Sigmoid colon (tissue), 7 donors: ENCODE measurements around the gene ABCD2. TPM values are rescaled to one million over a fixed set of nuclear protein-coding genes. Genes with fewer than 3 reads are reported as not detected.
"Not testable (repeated sequence)": the region's sequence is repeated elsewhere in the genome, so short reads cannot be mapped to it uniquely, and the experiment has no call there.

Source experiments
- DNase-seq: peaks from one replicate; pipeline ENCODE4 v3.0.0-alpha.2; 2019
- H3K27ac ChIP-seq, 4 donors: fragments of 200-600 bp; sonication (generic); one replicate each; pipeline ENCODE4 v1.5.1; 2016 to 2019; ENCODE audit warnings: mild to moderate bottlenecking in 1 of 4
- H3K27me3 ChIP-seq, 3 donors: fragments of 200-600 bp; sonication (generic); one replicate each; pipeline ENCODE4 v1.5.1; 2019; ENCODE audit warnings: mild to moderate bottlenecking in 1 of 3
- H3K36me3 ChIP-seq, 4 donors: fragments of 200-600 bp; sonication (generic); one replicate each; pipeline ENCODE4 v1.5.1; 2016 to 2019
- H3K4me1 ChIP-seq, 4 donors: fragments of 200-600 bp; sonication (generic); one replicate each; pipeline ENCODE4 v1.5.1; 2017 to 2019
- H3K4me3 ChIP-seq, 4 donors: fragments of 200-600 bp; sonication (generic); one replicate each; pipeline ENCODE4 v1.5.1; 2017 to 2019; ENCODE audit warnings: mild to moderate bottlenecking in 2 of 4, moderate library complexity in 1 of 4
- H3K9me3 ChIP-seq, 4 donors: fragments of 200-600 bp in 3 of 4; sonication (generic) in 3 of 4; one replicate each; pipeline versions ENCODE4 v1.5.1 to v1.6.1; 2013 to 2019
- CTCF ChIP-seq, 4 experiments: fragments of 450-650 bp in 3 of 4; fragments of 200-600 bp in 1 of 4; IDR thresholded peaks; one replicate each; pipeline ENCODE4 v1.5.1; 2016 to 2019; ENCODE audit warnings: antibody characterized with exemption in 4 of 4, mild to moderate bottlenecking in 3 of 4, moderate library complexity in 2 of 4
- EP300 ChIP-seq, 4 donors: sonication (generic); formaldehyde crosslinking; IDR thresholded peaks; one replicate each; pipeline ENCODE4 v1.6.1; 2017; ENCODE audit warnings: antibody characterized with exemption in 4 of 4
- POLR2A ChIP-seq, 2 donors: fragments of 450-650 bp; IDR thresholded peaks; one replicate each; pipeline ENCODE4 v1.6.1; 2016; ENCODE audit warnings: antibody characterized with exemption in 2 of 2, mild to moderate bottlenecking in 2 of 2, moderate library complexity in 2 of 2
- POLR2AphosphoS5 ChIP-seq, 4 donors: sonication (generic); formaldehyde crosslinking; IDR thresholded peaks; one replicate each; pipeline ENCODE4 v1.6.1; 2017; ENCODE audit warnings: antibody characterized with exemption in 4 of 4
- WGBS, 2 donors: extraction: QIAGEN DNeasy Blood & Tissue Kit; methylation state at CpG; one replicate each; pipeline ENCODE4 v1.1.7; 2013; 5-methylcytosine and 5-hydroxymethylcytosine counted together
- intact Hi-C: fragments of 100-400 bp; cut with DNase I; formaldehyde crosslinking; loops from one replicate; pipeline ENCODE4 v1.15.1; 2023
- polyA plus RNA-seq, 3 donors: library from polyadenylated mRNA; stranded (reverse); fragments of 200-250 nt; gene quantifications; one replicate each; pipeline ENCODE4 v1.2.3, GENCODE V29; 2013
- total RNA-seq, 4 donors: library from RNA; depleted of rRNA; stranded (reverse); fragments of >200 nt; gene quantifications; one replicate each; pipeline ENCODE4 v1.1.0, GENCODE V29; 2016
- donor health status: healthy with polysubstance abuse.
- donor health status: Bipolar disorder and iron deficiency.
- donor health status: healthy.

Gene ABCD2
- total and polyA plus RNA-seq, 7 donors = 0.49 to 2.9 (median 0.68) TPM; not detected in 2

DNA sequence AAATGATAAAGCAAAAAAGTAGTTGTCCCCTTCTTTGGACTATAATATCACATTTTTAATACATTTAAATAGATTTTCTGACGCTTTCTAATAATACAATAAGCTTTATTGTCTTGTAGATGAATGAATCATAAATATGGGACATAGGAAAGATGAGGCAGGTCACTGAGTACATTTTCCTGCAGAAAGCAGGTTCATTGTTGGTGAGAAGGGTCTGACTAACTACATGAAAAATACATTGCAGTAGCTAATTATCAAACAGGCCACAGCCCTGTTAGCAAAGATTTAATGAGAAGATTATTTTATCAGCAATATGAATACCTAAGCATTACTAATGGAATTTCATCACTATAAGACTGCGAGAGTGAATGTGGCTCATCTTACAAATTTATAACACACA lies 45.6 kb downstream of the ABCD2 start:
- WGBS, 2 donors = 80 to 84% methylated on average over 2 of the region's 2 CpGs
- H3K36me3 ChIP-seq = no peaks in the 10 kb centered on the region
- H3K9me3 ChIP-seq = peaks cover 0 to 9% (median 3%) of the 10 kb centered on the region in 4 donors
- H3K27me3 ChIP-seq = no peaks in the 10 kb centered on the region
- H3K4me3 ChIP-seq = no peak overlapping the region
- intact Hi-C loops = no loop called here
- H3K27ac ChIP-seq = no peak overlapping the region
- TF ChIP-seq POLR2A (IDR thresholded peaks at IDR 0.05) (no peak), POLR2AphosphoS5 (IDR thresholded peaks at IDR 0.05) (no peak), CTCF (IDR thresholded peaks at IDR 0.05) (no peak), EP300 (IDR thresholded peaks at IDR 0.05) (no peak)
- no peak for DNase-seq
- H3K4me1 ChIP-seq = no peaks in the 10 kb centered on the region

GRCh38 chr12:39572551-39572950 lies 47.1 kb downstream of the ABCD2 start:
- intact Hi-C loops = no loop called here
- no peak for DNase-seq
- H3K9me3 ChIP-seq = peaks cover 0 to 13% (median 3%) of the 10 kb centered on the region in 4 donors
- H3K4me3 ChIP-seq = no peak overlapping the region
- H3K27ac ChIP-seq = no peak overlapping the region
- H3K4me1 ChIP-seq = no peaks in the 10 kb centered on the region
- TF ChIP-seq POLR2AphosphoS5 (IDR thresholded peaks at IDR 0.05) (no peak), CTCF (IDR thresholded peaks at IDR 0.05) (no peak), EP300 (IDR thresholded peaks at IDR 0.05) (no peak), POLR2A (IDR thresholded peaks at IDR 0.05) (no peak)
- H3K27me3 ChIP-seq = no peaks in the 10 kb centered on the region
- H3K36me3 ChIP-seq = no peaks in the 10 kb centered on the region

DNA sequence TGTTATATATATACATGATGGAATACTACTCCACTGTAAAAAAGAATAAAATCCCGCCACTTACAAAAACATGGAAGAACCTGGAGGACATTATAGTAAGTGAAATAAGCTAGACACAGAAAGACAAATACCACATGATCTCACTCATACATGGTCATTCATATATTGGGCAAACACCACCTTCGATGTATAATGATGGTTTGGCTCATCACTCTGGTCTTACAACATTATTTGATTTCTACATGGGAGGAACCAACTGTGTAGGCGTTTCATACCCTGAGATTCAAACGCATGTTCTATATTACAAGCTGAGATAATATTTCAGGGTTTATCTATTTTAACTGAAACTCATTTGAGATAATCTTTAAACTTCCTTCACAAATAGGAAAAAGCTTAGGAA lies 48.3 kb downstream of the ABCD2 start:
- intact Hi-C loops = no loop called here

GRCh38 chr12:39553476-39553875 lies 66.1 kb downstream of the ABCD2 start:
- TF ChIP-seq POLR2AphosphoS5 (IDR thresholded peaks at IDR 0.05) = no peak
- TF ChIP-seq EP300 (IDR thresholded peaks at IDR 0.05) = no peak
- no peak for TF ChIP-seq POLR2A (IDR thresholded peaks at IDR 0.05)
- no peak for TF ChIP-seq CTCF (IDR thresholded peaks at IDR 0.05)
- DNase-seq = no peak
- Histone ChIP-seq H3K4me3 (no peak overlapping the region), H3K36me3 (no peaks in the 10 kb centered on the region), H3K27ac (no peak overlapping the region), H3K4me1 (no peaks in the 10 kb centered on the region), H3K9me3 (no peaks in the 10 kb centered on the region), H3K27me3 (no peaks in the 10 kb centered on the region)
- intact Hi-C loops = no loop called here

More for the DNA sequence above, 48.3 kb downstream of the ABCD2 start:
- Histone ChIP-seq H3K4me1 (no peaks in the 10 kb centered on the region), H3K27me3 (no peaks in the 10 kb centered on the region), H3K27ac (no peak overlapping the region), H3K4me3 (no peak overlapping the region), H3K36me3 (no peaks in the 10 kb centered on the region), H3K9me3 (peaks cover 0 to 13% (median 3%) of the 10 kb centered on the region in 4 donors)
- DNase-seq = no peak
- TF ChIP-seq POLR2AphosphoS5 (IDR thresholded peaks at IDR 0.05) (no peak), POLR2A (IDR thresholded peaks at IDR 0.05) (no peak), CTCF (IDR thresholded peaks at IDR 0.05) (no peak), EP300 (IDR thresholded peaks at IDR 0.05) (no peak)
- 62 to 69% methylated on average over 4 of the region's 4 CpGs for WGBS, 2 donors

DNA sequence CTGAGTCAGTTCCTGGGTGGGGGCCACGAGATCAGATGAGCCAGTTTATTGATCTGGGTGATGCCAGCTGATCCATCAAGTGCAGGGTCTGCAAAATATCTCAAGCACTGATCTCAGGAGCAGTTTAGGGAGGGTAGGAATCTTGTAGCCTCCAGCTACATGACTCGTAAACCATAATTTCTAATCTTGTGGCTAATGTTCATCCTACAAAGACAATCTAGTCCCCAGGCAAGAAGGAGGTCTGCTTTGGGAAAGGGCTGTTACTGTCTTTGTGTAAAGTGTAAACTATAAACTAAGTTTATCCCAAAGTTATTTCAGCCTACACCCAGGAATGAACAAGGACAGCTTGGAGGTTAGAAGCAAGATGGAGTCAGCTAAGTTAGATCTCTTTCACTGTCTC lies 75.4 kb downstream of the ABCD2 start:
- H3K9me3 ChIP-seq, H3K4me1 ChIP-seq, H3K4me3 ChIP-seq, intact Hi-C loops, H3K36me3 ChIP-seq, DNase-seq, H3K27me3 ChIP-seq, H3K27ac ChIP-seq: not testable (repeated sequence)
- 50 to 65% methylated on average over 2 of the region's 2 CpGs for WGBS, 2 donors
